HCT116 (cell line): Measurements from ENCODE around the gene ANO10. TPM values are rescaled to one million over a fixed set of nuclear protein-coding genes. Genes with fewer than 3 reads are reported as not detected.

Experiments
- ATAC-seq: fragments of 200-7000 bp; cut with Tn5 transposase; 2 replicates; pipeline ENCODE4 v1.9.1; 2020; ENCODE audit warnings: mild to moderate bottlenecking, moderate library complexity
- BruUV-seq: library from RNA; stranded (reverse); fragments of 400-500 nt; replicated peaks from 2 replicates; lab custom pipeline; 2021; lab: Mats Ljungman, UMichigan
- CTCF ChIA-PET: fragments of 300-600 bp; sonication (Branson Sonifier 250); formaldehyde crosslinking; loops from one replicate; lab custom pipeline; 2021; ENCODE audit warnings: antibody characterized with exemption; lab: Charles Lee
- POLR2A ChIA-PET: fragments of 300-600, 350-600 bp; sonication (Branson Sonifier 250); formaldehyde crosslinking; loops from one replicate; lab custom pipeline; 2021; ENCODE audit warnings: antibody characterized with exemption; lab: Charles Lee
- RAD21 ChIA-PET, 2 experiments: fragments of 300-600 bp; sonication (Branson Sonifier 250); formaldehyde crosslinking; loops; one replicate each; lab custom pipeline; 2023; ENCODE audit warnings: low total read pairs in 2 of 2; ENCODE audit not compliant: uncharacterized antibody in 2 of 2, unreplicated experiment in 2 of 2, low non-redundant PET in 1 of 2; lab: Charles Lee
- DNase-seq: peaks from one replicate; pipeline ENCODE4 v3.0.0-alpha.2; 2010; ENCODE audit warnings: low read depth, low spot score
- H2AFZ ChIP-seq: fragments of 200-600 bp; shearing (Covaris generic), sonication (generic); 2 replicates; pipeline ENCODE4 v1.6.1; 2017; ENCODE audit warnings: low read depth, mixed run types, mixed read lengths, antibody characterized with exemption, low read length; ENCODE audit not compliant: poor library complexity, severe bottlenecking
- H3K27ac ChIP-seq: 2 replicates; pipeline ENCODE4 v1.5.1; 2012; ENCODE audit warnings: low read depth, low read length
- H3K27me3 ChIP-seq: fragments of 200-600 bp; sonication (generic); 2 replicates; pipeline ENCODE4 v1.6.1; 2016; ENCODE audit warnings: mixed run types, low read length, mixed read lengths; ENCODE audit not compliant: insufficient read depth
- H3K36me3 ChIP-seq, 2 experiments: fragments of 200-500 bp in 1 of 2; fragments of 200-600 bp in 1 of 2; sonication (Bioruptor generic) in 1 of 2; sonication (generic) in 1 of 2; 2 replicates each; pipeline versions ENCODE4 v1.5.1 to v1.6.1; 2014 to 2016; ENCODE audit warnings: low read length in 2 of 2, inconsistent platforms in 1 of 2, mixed read lengths in 1 of 2, mixed run types in 1 of 2; ENCODE audit not compliant: insufficient read depth in 2 of 2, control insufficient read depth in 1 of 2
- H3K4me1 ChIP-seq, 2 experiments: fragments of 200-600 bp in 1 of 2; sonication (generic) in 1 of 2; 2 replicates each; pipeline versions ENCODE4 v1.5.1 to v1.6.1; 2012 to 2017; ENCODE audit warnings: low read length in 2 of 2, inconsistent platforms in 1 of 2, mild to moderate bottlenecking in 1 of 2, mixed read lengths in 1 of 2, mixed run types in 1 of 2, moderate library complexity in 1 of 2; ENCODE audit not compliant: insufficient read depth in 2 of 2, control insufficient read depth in 1 of 2
- H3K4me2 ChIP-seq: fragments of 200-600 bp; sonication (generic); 2 replicates; pipeline ENCODE4 v1.6.1; 2017; ENCODE audit warnings: mixed run types, low read length, mixed read lengths
- H3K4me3 ChIP-seq, 2 experiments: fragments of 200-600 bp in 1 of 2; sonication (generic) in 1 of 2; replicated peaks in 1 of 2; 2 replicates each; pipeline ENCODE4 v1.5.1; 2011 to 2016; ENCODE audit warnings: low read length in 2 of 2, control low read depth in 1 of 2, low read depth in 1 of 2, mild to moderate bottlenecking in 1 of 2, mixed read lengths in 1 of 2, mixed run types in 1 of 2
- H3K79me2 ChIP-seq: fragments of 200-600 bp; sonication (generic); 2 replicates; pipeline ENCODE4 v1.6.1; 2017; ENCODE audit warnings: mild to moderate bottlenecking, mixed run types, low read length, moderate library complexity, mixed read lengths; ENCODE audit not compliant: insufficient read depth
- H3K9ac ChIP-seq: fragments of 200-600 bp; sonication (generic); 2 replicates; pipeline ENCODE4 v1.6.1; 2016; ENCODE audit warnings: low read length, mixed read lengths
- H3K9me2 ChIP-seq: fragments of 200-600 bp; sonication (generic), shearing (Covaris generic); 2 replicates; pipeline ENCODE4 v1.6.1; 2017; ENCODE audit warnings: mixed run types, mild to moderate bottlenecking, moderate library complexity; ENCODE audit not compliant: insufficient read depth
- H3K9me3 ChIP-seq, 2 experiments: fragments of 200-500 bp in 1 of 2; fragments of 200-600 bp in 1 of 2; sonication (Bioruptor generic) in 1 of 2; sonication (generic) in 1 of 2; 2 replicates each; pipeline ENCODE4 v1.6.1; 2014 to 2017; ENCODE audit warnings: low read length in 2 of 2, mixed read lengths in 2 of 2, inconsistent platforms in 1 of 2, low read depth in 1 of 2, mild to moderate bottlenecking in 1 of 2, mixed run types in 1 of 2, moderate library complexity in 1 of 2; ENCODE audit not compliant: control insufficient read depth in 1 of 2, insufficient read depth in 1 of 2
- H4K20me1 ChIP-seq: fragments of 200-600 bp; sonication (generic), shearing (Covaris generic); 2 replicates; pipeline ENCODE4 v1.6.1; 2017; ENCODE audit warnings: mixed run types, mild to moderate bottlenecking, moderate library complexity; ENCODE audit not compliant: insufficient read depth
- CBX3 ChIP-seq: IDR thresholded peaks from 2 replicates; pipeline ENCODE4 v1.6.1; 2012; ENCODE audit warnings: low read depth
- EGR1 ChIP-seq: IDR thresholded peaks from 2 replicates; pipeline ENCODE4 v1.6.1; 2012; ENCODE audit warnings: low read depth
- ELF1 ChIP-seq: IDR thresholded peaks from 2 replicates; pipeline ENCODE4 v1.6.1; 2012; ENCODE audit warnings: low read depth, borderline replicate concordance
- EZH2 ChIP-seq: fragments of 200-600 bp; sonication (generic); IDR thresholded peaks from 2 replicates; pipeline ENCODE4 v1.6.1; 2017; ENCODE audit warnings: antibody characterized with exemption, mixed run types
- EZH2phosphoT487 ChIP-seq: fragments of 200-600 bp; IDR thresholded peaks from 2 replicates; pipeline ENCODE4 v1.6.1; 2018; ENCODE audit warnings: antibody characterized with exemption, borderline replicate concordance
- FOSL1 ChIP-seq: IDR thresholded peaks from 2 replicates; pipeline ENCODE4 v1.6.1; 2012; ENCODE audit warnings: low read depth
- POLR2A ChIP-seq: IDR thresholded peaks from 2 replicates; pipeline ENCODE4 v1.7.0; 2011; ENCODE audit warnings: borderline replicate concordance; ENCODE audit not compliant: insufficient read depth, insufficient read length; ENCODE audit errors: extremely low read depth
- SIN3A ChIP-seq: IDR thresholded peaks from 2 replicates; pipeline ENCODE4 v1.6.1; 2012; ENCODE audit warnings: low read depth
- SP1 ChIP-seq: IDR thresholded peaks from 2 replicates; pipeline ENCODE4 v1.6.1; 2012; ENCODE audit warnings: low read depth
- TCF7L2 ChIP-seq: IDR thresholded peaks from 2 replicates; pipeline ENCODE4 v1.7.0; 2011; ENCODE audit warnings: borderline replicate concordance, inconsistent platforms; ENCODE audit not compliant: insufficient read depth, insufficient read length; ENCODE audit errors: extremely low read depth
- ZFX ChIP-seq: fragments of 450-650 bp; IDR thresholded peaks from 2 replicates; pipeline ENCODE4 v1.6.1; 2017
- ZNF274 ChIP-seq: fragments of 200-500 bp; sonication (Bioruptor generic); IDR thresholded peaks from 2 replicates; pipeline ENCODE4 v1.6.1; 2014; ENCODE audit warnings: mild to moderate bottlenecking, low read depth, low read length, inconsistent platforms
- intact Hi-C: fragments of 100-400 bp; cut with micrococcal nuclease; formaldehyde crosslinking; loops from 2 replicates; pipeline ENCODE4 v1.10.0; 2022
- total RNA-seq: library from RNA; stranded (reverse); gene quantifications from one replicate; pipeline ENCODE4 v1.2.1, GENCODE V29; 2021; ENCODE audit not compliant: unreplicated experiment
- TF ChIP-seq, protein P1 (sequence below): IDR thresholded peaks from 2 replicates; pipeline ENCODE4 v1.6.1; 2012; ENCODE audit warnings: low read depth
- TF ChIP-seq, protein P2 (sequence below): IDR thresholded peaks from 2 replicates; pipeline ENCODE4 v1.6.1; 2012
- TF ChIP-seq, protein P3 (sequence below): IDR thresholded peaks from 2 replicates; pipeline ENCODE4 v1.6.1; 2011; ENCODE audit warnings: mild to moderate bottlenecking, low read length, moderate library complexity; ENCODE audit not compliant: insufficient replicate concordance; ENCODE audit errors: extremely low read depth

ANO10 gene
- total RNA-seq, 1 experiment from 2014 or later = 13.3 TPM

DNA sequence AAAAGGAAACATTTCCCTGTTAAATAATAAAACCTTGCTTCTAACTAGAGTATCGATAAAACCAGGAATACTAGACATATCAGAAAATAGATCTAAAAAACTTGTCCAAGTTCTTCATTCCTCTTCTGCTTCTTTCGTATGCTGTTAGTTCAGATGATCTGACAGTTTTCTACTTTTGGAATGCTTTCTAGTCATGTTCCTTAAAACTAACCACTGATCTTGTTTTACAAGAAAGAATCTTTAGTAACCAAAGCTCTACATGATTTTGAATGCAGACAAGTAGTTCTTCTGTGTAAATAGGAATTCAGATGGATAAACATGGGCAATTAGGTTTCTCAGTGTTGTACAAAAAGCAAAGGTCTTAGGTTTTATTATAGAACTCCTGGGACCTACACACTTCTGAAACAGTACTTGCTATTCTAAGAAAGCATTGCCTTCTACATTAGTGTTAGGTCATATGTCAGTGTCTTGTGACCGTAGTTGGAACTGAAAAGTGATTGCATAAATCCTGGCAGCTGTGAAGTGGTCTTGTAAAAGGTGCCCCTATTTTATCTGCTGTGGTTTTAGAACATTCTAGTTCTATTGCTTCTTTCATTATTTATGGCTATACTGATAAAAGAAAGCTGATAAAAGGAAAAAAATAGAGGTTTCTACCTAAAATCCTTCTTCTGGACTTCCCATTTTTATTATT, 294.8 kb downstream of the ANO10 start:
- peaks cover 23% of the 10 kb centered on the region for H3K79me2 ChIP-seq
- no TSS peak for BruUV-seq
- no peaks in the 10 kb centered on the region for H3K27me3 ChIP-seq
- H3K4me1 ChIP-seq = peaks cover 0 to 4% of the 10 kb centered on the region in 2 experiments; a peak in 1 of 4 replicates
- H2AFZ ChIP-seq = no peak overlapping the region
- ATAC-seq = no peak
- intact Hi-C loops = no loop called here
- no peak overlapping the region for H3K9ac ChIP-seq
- RAD21 ChIA-PET = no interaction called here
- no peaks in the 10 kb centered on the region; the same call in 1 of the 2 replicates for H4K20me1 ChIP-seq
- H3K36me3 ChIP-seq = no peaks in the 10 kb centered on the region
- DNase-seq = no peak
- no peaks in the 10 kb centered on the region for H3K9me2 ChIP-seq
- H3K4me2 ChIP-seq = no peak overlapping the region
- POLR2A ChIA-PET = interaction anchor here (0.6 kb wide), 1 partner anchor 1005 kb away, joined by 3 read pairs; no protein-coding TSS in a partner anchor
- H3K27ac ChIP-seq = no peak overlapping the region
- TF ChIP-seq, protein P1, sequence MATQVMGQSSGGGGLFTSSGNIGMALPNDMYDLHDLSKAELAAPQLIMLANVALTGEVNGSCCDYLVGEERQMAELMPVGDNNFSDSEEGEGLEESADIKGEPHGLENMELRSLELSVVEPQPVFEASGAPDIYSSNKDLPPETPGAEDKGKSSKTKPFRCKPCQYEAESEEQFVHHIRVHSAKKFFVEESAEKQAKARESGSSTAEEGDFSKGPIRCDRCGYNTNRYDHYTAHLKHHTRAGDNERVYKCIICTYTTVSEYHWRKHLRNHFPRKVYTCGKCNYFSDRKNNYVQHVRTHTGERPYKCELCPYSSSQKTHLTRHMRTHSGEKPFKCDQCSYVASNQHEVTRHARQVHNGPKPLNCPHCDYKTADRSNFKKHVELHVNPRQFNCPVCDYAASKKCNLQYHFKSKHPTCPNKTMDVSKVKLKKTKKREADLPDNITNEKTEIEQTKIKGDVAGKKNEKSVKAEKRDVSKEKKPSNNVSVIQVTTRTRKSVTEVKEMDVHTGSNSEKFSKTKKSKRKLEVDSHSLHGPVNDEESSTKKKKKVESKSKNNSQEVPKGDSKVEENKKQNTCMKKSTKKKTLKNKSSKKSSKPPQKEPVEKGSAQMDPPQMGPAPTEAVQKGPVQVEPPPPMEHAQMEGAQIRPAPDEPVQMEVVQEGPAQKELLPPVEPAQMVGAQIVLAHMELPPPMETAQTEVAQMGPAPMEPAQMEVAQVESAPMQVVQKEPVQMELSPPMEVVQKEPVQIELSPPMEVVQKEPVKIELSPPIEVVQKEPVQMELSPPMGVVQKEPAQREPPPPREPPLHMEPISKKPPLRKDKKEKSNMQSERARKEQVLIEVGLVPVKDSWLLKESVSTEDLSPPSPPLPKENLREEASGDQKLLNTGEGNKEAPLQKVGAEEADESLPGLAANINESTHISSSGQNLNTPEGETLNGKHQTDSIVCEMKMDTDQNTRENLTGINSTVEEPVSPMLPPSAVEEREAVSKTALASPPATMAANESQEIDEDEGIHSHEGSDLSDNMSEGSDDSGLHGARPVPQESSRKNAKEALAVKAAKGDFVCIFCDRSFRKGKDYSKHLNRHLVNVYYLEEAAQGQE = no peak
- TF ChIP-seq EZH2phosphoT487 (no peak), EGR1 (no peak)
- CTCF ChIA-PET = no interaction called here
- H3K9me3 ChIP-seq = no peaks in the 10 kb centered on the region
- no peak overlapping the region for H3K4me3 ChIP-seq

- no peaks in the 10 kb centered on the region for H3K27me3 ChIP-seq
- H3K79me2 ChIP-seq = peaks cover 24% of the 10 kb centered on the region; the same call in 1 of the 2 replicates
- no peaks in the 10 kb centered on the region for H3K9me3 ChIP-seq
- no peak for DNase-seq
- H3K9me2 ChIP-seq = no peaks in the 10 kb centered on the region
- CTCF ChIA-PET = no interaction called here
- H3K9ac ChIP-seq = no peak overlapping the region
- H3K36me3 ChIP-seq = no peaks in the 10 kb centered on the region
- H3K27ac ChIP-seq = no peak overlapping the region
- no peak for ATAC-seq
- intact Hi-C loops = no loop called here
- H3K4me2 ChIP-seq = no peak overlapping the region
- no peak overlapping the region for H3K4me3 ChIP-seq
- peaks cover 0 to 4% of the 10 kb centered on the region in 2 experiments; a peak in 1 of 4 replicates for H3K4me1 ChIP-seq
- no TSS peak for BruUV-seq
- POLR2A ChIA-PET = no interaction called here
- RAD21 ChIA-PET = no interaction called here
- H4K20me1 ChIP-seq = no peaks in the 10 kb centered on the region; the same call in 1 of the 2 replicates
- no peak overlapping the region for H2AFZ ChIP-seq
- TF ChIP-seq ELF1 (no peak), ZFX (no peak), EZH2 (no peak), CBX3 (no peak), EGR1 (no peak), ZNF274 (no peak), SP1 (no peak), TCF7L2 (no peak), FOSL1 (no peak), POLR2A (no peak), SIN3A (no peak)
- TF ChIP-seq, protein P2, sequence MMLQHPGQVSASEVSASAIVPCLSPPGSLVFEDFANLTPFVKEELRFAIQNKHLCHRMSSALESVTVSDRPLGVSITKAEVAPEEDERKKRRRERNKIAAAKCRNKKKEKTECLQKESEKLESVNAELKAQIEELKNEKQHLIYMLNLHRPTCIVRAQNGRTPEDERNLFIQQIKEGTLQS = no peak
- TF ChIP-seq, protein P3, sequence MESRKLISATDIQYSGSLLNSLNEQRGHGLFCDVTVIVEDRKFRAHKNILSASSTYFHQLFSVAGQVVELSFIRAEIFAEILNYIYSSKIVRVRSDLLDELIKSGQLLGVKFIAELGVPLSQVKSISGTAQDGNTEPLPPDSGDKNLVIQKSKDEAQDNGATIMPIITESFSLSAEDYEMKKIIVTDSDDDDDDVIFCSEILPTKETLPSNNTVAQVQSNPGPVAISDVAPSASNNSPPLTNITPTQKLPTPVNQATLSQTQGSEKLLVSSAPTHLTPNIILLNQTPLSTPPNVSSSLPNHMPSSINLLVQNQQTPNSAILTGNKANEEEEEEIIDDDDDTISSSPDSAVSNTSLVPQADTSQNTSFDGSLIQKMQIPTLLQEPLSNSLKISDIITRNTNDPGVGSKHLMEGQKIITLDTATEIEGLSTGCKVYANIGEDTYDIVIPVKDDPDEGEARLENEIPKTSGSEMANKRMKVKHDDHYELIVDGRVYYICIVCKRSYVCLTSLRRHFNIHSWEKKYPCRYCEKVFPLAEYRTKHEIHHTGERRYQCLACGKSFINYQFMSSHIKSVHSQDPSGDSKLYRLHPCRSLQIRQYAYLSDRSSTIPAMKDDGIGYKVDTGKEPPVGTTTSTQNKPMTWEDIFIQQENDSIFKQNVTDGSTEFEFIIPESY = no peak
Measured at GRCh38 chr3:43323541-43323940, 298.3 kb downstream of the ANO10 start.
